GM18867 (cell line): ENCODE results near the gene TPSB2.
"Not testable (repeated sequence)": the region's sequence is repeated elsewhere in the genome, so short reads cannot be mapped to it uniquely, and the experiment has no call there.

Source experiments
- ATAC-seq: cut with Tn5 transposase; IDR thresholded peaks from one replicate; pipeline ENCODE4 v1.9.1; 2021; ENCODE audit warnings: mild to moderate bottlenecking, moderate library complexity; ENCODE audit not compliant: unreplicated experiment

TPSB2 gene

GRCh38 chr16:1243907-1244850, 14.2 kb upstream of the TPSB2 start:
- ATAC-seq, result not testable (repeated sequence)

- not testable (repeated sequence) for ATAC-seq
Observed at GRCh38 chr16:1243363-1243762, 13.4 kb upstream of the TPSB2 start.

- ATAC-seq, result not testable (repeated sequence)
Observed at GRCh38 chr16:1241081-1241480, 11.1 kb upstream of the TPSB2 start.

- ATAC-seq, result not testable (repeated sequence)
Observed at GRCh38 chr16:1240436-1240835, 10.5 kb upstream of the TPSB2 start, which contains the start of gene TPSAB1. Gene TPSAB1 (plus strand): TSS chr16:1240705. CDS start chr16:1240939, 234 bp downstream.

GRCh38 chr16:1239575-1239974, 9.6 kb upstream of the TPSB2 start:
- ATAC-seq, result not testable (repeated sequence)

DNA sequence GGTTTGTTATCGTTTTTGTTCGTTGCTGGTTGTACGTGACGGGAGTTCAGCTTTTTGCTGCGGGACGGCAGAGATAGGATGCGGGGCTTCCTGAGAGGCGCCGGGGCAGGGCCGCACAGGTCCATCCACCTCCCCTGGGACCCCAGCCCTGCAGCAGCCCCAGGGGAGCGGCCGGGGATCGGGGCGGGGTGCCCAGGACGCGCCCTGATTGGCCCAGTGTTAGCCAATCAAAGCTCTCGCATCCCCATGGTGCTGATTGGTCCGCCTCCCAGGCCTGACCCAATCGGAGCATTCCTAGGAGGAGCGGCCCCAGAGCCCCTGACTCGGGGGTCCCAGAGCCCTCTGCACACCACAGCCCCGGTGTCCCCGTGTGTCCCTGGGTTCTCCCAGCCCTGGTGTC, 8.9 kb upstream of the TPSB2 start:
- not testable (repeated sequence) for ATAC-seq

DNA sequence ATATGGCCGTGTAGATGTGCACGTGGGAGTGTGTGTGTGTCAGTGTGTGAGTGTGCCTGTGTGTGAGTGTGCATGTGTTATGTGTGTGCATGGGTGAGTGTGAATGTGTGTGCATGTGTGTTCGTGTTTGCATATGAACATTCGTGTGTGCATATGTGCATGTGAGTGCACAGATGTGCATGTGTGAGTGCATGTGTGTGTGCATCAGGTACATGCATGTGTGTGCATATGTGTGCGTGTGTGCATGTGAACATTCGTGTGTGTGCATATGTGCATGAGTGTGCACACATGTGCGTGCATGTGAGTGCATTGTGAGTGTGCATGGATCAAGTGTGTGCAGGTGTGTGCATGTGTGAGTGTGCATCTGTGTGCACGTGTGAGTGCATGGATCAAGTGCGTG, 8.0 kb upstream of the TPSB2 start:
- no peak for ATAC-seq

DNA sequence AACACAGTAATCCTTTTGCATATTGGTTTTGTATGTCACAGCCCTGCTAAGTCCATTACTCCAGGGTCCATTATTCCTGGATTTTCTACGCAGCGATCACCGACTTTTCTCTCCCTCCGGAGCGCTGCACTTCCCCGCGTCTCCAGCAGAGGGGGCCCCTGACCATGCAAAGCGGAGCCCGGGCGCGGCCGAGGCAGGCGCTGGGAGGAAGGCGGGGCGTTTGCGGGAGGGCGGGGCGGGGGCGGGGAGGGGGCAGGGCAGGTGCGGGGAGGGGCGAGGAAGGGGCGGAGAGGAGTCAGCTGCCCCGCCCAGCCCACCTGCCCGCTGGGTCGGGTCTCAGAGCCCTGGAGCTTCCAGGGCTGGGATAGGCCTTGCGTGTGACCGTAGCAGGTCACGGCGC, 6.7 kb upstream of the TPSB2 start:
- ATAC-seq, result not testable (repeated sequence)

DNA sequence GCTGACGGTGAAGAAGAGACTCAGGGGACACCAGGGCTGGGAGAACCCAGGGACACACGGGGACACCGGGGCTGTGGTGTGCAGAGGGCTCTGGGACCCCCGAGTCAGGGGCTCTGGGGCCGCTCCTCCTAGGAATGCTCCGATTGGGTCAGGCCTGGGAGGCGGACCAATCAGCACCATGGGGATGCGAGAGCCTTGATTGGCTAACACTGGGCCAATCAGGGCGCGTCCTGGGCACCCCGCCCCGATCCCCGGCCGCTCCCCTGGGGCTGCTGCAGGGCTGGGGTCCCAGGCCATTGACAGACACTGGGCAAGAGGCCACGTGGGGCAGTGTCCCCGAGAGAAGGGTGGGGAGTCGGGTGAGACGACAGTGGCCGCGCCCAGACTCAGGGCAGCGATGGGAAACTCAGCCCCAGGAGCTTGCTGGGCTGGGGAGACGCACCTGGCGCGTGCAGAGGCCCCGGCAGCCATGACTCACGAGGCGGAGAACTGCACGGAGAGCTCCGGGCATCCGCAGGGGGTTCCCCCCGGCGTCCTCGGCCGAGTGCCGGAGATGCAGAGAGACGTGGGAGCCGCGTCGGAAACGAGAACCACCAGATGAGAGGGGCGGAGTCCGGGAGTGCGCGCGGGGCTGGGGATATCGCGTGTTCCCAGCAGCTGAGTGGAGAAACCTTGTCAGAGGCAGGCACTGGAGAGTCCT, 2.2 kb upstream of the TPSB2 start:
- not testable (repeated sequence) for ATAC-seq

GRCh38 chr16:1231301-1231700, 1.3 kb upstream of the TPSB2 start:
- ATAC-seq, result not testable (repeated sequence)

DNA sequence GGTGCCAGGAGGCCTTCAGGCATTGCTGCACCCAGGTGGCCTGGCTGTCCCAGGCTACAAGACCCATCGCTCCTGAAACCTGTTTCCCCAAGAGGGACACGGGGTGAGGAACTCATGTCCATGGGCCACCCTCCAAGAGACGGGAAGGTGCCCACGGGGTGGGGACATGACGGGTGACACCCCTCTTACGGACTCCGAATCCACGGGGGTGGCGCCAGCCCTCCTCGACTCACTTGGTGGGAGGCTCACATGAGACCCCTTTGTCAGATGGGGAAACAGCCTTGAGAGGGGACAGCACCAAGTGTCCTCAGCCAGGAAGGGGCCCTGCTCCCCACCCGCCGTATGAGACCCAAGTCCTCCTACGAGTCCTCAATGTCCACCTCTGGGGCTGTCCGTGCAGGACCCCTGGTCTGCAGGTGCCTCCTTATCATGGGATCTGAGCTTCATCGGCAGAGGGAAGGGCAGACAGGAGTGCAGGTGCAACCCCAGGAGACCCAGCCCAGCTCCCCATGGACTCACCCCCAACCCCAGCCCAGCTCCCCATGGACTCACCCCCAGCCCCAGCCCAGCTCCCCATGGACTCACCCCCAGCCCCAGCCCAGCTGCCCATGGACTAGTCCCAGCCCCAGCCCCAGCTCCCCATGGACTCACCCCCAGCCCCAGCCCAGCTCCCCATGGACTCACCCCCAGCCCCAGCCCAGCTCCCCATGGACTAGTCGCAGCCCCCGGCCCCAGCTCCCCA, 658 bp upstream of the TPSB2 start:
- not testable (repeated sequence) for ATAC-seq

GRCh38 chr16:1229476-1229875, 508 bp downstream of the TPSB2 start:
- not testable (repeated sequence) for ATAC-seq

GRCh38 chr16:1228227-1228626, 1.8 kb downstream of the TPSB2 start:
- not testable (repeated sequence) for ATAC-seq

DNA sequence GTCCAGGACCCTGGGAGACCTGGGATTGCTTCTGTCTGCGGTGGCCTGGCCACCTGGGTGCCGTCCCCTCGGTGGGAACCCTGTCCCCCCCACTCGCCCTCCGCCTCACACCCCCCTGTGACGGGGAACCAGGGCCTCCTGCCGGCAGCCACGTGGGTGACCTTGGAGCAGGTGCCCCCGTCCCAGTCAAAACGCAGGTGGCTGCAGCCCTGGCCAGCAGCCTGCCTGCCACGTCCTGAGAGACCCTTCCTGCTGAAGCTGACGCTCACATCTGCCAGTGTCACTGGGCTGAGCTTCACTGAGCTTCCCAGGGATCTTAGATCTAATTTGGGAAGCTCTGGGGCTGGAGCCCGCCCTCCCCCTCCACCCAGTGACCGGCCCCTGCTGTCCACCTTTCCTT, 3.3 kb downstream of the TPSB2 start:
- not testable (repeated sequence) for ATAC-seq

DNA sequence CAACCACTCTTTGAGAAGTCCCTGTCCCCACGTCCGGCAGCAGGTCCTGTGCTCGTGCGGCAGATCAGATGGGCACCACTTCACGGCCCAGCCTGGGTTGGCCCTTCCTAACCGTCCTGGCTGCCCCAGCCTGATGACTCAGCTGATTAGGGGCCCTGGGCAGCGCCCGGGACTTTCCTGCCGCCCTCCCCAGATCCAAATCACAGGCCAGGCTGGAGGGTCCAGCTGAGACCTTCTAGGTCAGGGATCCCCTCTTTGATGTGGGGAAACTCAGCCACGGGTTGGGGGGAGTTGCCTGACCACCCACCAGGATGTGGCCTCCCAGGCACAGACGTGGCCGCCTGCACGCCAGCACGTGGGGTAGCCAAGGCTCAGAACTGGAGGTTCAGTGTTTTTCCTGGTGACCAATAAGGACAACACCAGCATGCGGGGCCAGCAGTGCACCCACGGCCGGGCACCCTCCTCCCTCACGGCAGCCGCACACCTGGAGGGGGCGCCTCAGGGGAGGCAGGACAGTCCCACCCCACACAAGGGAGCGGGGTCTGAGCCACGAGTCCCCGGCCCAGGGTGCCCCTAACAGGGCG, 4.2 kb downstream of the TPSB2 start:
- ATAC-seq, result not testable (repeated sequence)

DNA sequence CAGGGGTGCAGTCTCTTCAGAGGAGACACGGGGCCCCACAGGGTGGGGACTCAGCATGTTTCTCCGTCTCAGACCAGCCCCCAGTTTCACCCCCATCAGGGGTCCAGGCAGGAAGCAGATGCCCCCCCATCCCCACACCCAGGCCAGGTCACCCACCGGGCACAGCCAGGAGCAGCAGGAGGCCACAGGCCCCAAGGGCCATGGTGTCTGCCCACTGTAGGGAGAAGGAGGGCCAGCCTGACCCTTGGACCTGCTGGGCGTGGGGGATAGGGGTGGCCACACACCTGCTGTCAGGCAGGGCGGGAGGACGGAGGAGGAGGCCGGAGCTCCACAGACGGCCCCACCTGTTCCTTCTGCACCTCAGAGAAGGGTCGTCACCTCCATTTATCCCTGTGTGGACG, 4.9 kb downstream of the TPSB2 start, which contains the start of gene TPSG1:
TPSG1 (minus strand) TSS at position 218 of the 401 bp plus-strand sequence; CDS start at position 202, 16 bp downstream.
- no peak for ATAC-seq

DNA sequence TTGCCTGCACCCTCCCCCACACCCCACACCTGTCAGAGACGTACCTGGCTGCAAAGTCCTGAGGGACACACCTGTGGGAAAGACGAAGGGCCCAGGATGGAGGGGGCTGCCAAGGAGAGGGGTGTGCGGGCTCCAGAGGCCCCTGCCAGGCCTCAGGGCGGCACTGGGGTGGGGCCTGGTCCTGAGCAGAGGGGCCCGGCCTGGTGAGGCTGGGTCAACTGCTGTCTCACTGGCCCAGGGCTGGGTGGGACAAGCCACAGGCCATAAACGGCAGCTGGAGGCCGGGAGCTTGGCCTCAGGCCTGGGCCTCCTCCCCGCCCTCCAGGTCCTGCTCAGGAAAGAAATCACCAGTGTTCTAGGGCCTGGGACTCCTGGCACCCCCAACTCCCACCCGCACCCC, 5.4 kb downstream of the TPSB2 start:
- no peak for ATAC-seq

GRCh38 chr16:1223355-1224214, 6.4 kb downstream of the TPSB2 start:
- ATAC-seq, result no peak

- ATAC-seq, result no peak
Observed at GRCh38 chr16:1222553-1223354, 7.2 kb downstream of the TPSB2 start.
